GM15510 (cell line): Measurements from ENCODE around the gene PHOX2A.

Experiments
- POLR2A ChIP-seq: IDR thresholded peaks from 3 replicates; pipeline ENCODE4 v1.6.1; 2011; ENCODE audit warnings: borderline replicate concordance; ENCODE audit not compliant: insufficient read length; ENCODE audit errors: extremely low read depth

PHOX2A gene

GRCh38 chr11:72239849-72240460 lies 4.0 kb downstream of the PHOX2A start:
- TF ChIP-seq POLR2A, result no peak

GRCh38 chr11:72239313-72239848 lies 4.6 kb downstream of the PHOX2A start:
- TF ChIP-seq POLR2A, result no peak

GRCh38 chr11:72238492-72239312 lies 5.3 kb downstream of the PHOX2A start:
- no peak for TF ChIP-seq POLR2A

GRCh38 chr11:72238040-72238450 lies 5.9 kb downstream of the PHOX2A start:
- peak; percentile 21 for TF ChIP-seq POLR2A

GRCh38 chr11:72237112-72237931 lies 6.7 kb downstream of the PHOX2A start:
- no peak for TF ChIP-seq POLR2A

GRCh38 chr11:72236774-72237111 lies 7.2 kb downstream of the PHOX2A start:
- no peak for TF ChIP-seq POLR2A

GRCh38 chr11:72236083-72236697 lies 7.8 kb downstream of the PHOX2A start:
- no peak for TF ChIP-seq POLR2A

- no peak for TF ChIP-seq POLR2A
Observed at GRCh38 chr11:72235351-72236057, 8.5 kb downstream of the PHOX2A start.

- TF ChIP-seq POLR2A, result no peak
Observed at GRCh38 chr11:72234920-72235319, 9.1 kb downstream of the PHOX2A start.

- no peak for TF ChIP-seq POLR2A
Observed at GRCh38 chr11:72234514-72234830, 9.5 kb downstream of the PHOX2A start.

- no peak for TF ChIP-seq POLR2A
Observed at GRCh38 chr11:72233773-72234513, 10.0 kb downstream of the PHOX2A start.

GRCh38 chr11:72233056-72233772 lies 10.8 kb downstream of the PHOX2A start:
- no peak for TF ChIP-seq POLR2A
